NCI-H128 (cell line): ENCODE results near the gene AQP2.
"Not testable (repeated sequence)": the region's sequence is repeated elsewhere in the genome, so short reads cannot be mapped to it uniquely, and the experiment has no call there.

Experiments used
- DNase-seq: peaks from one replicate; lab custom pipeline; 2025; ENCODE audit not compliant: unreplicated experiment; lab: John Stamatoyannopoulos, UW

Gene AQP2

GRCh38 chr12:49984476-49985359 lies 34.2 kb downstream of the AQP2 start:
- no peak for DNase-seq

GRCh38 chr12:49985981-49986380 lies 35.4 kb downstream of the AQP2 start:
- peak; percentile 74 for DNase-seq

DNA sequence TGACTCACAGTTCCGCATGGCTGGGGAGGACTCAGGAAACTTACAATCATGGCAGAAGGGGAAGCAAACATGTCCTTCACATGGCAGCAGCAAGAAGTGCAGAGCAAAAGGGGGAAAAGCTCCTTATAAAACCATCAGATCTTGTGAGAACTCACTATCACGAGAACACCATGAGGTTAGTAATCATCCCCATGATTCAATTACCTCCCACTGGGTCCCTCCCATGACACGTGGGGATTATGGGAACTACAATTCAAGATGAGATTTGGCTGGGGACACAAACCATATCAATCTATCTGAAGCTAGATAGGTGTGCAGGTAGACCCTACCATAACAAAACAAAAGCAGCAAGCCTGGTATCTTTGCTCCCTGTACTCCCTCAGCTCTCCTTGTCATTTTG lies 35.9 kb downstream of the AQP2 start:
- DNase-seq, result not testable (repeated sequence)

- no peak for DNase-seq
Measured at GRCh38 chr12:49987625-49988303, 37.2 kb downstream of the AQP2 start.

DNA sequence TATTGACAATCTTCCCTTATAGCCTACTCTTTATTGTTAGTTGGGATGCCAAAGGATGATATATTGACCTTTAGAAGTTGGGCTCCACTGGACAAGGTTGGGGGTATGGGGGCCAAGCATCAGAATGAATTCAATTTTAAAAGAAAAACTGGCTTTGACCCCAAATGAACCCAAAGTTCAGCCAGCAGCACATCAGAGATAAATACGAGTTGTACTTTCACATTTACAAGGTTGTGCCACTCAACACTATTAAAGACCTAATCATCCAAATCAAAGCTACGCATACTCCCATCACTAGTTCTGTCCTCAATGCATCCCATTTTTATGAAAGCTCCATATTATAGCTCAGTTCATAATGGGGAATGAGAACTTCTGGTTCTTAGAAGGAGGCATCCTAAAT lies 38.9 kb downstream of the AQP2 start:
- not testable (repeated sequence) for DNase-seq

DNA sequence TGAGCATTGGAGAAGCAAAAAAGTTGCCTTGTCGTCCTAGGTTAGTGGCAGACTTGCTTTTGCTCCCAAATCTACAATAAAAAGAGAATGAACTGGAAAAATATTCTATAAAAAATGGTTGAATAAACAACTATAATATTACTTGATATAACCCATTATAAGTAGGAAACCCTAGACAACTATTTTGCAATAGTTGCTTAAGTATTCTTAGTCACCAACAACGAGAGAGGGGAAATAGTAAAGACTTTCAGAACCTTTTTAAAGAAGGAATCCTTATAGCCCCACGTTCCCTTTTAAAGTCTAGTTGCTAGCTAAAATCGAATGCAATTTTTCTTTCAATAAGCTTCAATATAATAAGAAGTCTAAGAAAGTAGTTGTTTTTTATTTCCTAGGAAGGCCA lies 39.7 kb downstream of the AQP2 start:
- DNase-seq, result no peak

GRCh38 chr12:49998453-49998852 lies 47.9 kb downstream of the AQP2 start:
- no peak for DNase-seq

DNA sequence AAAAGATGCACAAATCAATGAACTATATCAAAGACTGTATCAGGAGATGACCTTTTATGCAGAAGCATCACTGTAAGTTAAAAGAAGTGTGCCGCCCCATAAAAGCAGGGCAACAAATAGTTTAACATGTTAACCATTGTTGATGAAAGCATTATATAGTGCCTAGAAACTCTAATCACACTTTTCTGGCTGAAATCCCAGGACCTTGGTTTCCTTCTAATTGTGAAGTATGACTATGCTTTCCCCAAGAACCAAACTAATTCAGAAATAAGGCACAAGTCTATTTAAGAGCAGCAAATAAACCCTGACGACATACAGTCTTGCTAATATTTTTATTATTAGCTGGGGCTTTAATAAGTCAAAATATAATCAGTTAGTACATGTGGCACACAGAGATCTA lies 53.1 kb downstream of the AQP2 start:
- DNase-seq, result no peak

GRCh38 chr12:50004696-50005095 lies 54.2 kb downstream of the AQP2 start:
- no peak for DNase-seq

DNA sequence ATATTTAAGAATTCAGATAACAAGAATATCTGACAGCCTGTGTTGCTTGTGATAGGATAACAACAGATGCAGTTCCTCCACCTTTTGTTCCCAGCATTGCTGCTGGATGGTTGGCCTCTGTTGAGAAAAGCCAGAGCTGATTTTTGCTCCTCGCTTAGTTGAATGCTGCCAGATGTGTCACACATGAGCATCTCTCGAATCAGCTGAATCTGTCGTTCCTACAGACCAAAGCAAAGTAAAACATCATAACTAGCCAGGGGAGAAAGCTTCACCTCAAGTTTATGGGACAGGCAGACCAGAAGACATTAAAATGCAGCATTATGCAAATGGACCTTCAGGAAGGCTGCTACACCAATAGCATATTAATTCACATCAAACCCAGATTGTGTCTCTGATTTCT lies 54.6 kb downstream of the AQP2 start:
- no peak for DNase-seq

DNA sequence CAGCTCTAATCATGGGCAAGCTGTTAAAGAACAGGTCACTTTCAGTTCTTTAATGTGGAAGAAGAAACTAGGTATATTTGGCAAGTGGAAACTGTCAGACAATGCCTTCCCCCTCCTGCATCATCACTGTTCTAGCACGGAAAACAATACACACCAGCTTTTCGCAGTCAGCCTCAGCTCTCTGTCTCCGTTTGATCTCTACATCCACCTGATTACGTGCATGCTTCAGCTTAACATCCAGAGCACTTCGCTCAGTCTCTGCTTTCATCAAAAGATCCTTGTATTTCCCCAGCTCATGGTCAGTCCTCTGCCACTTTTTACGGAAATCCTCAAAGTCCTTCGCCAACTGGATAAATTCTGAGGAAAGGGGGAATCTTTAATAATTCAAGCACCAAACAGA lies 55.7 kb downstream of the AQP2 start:
- no peak for DNase-seq

DNA sequence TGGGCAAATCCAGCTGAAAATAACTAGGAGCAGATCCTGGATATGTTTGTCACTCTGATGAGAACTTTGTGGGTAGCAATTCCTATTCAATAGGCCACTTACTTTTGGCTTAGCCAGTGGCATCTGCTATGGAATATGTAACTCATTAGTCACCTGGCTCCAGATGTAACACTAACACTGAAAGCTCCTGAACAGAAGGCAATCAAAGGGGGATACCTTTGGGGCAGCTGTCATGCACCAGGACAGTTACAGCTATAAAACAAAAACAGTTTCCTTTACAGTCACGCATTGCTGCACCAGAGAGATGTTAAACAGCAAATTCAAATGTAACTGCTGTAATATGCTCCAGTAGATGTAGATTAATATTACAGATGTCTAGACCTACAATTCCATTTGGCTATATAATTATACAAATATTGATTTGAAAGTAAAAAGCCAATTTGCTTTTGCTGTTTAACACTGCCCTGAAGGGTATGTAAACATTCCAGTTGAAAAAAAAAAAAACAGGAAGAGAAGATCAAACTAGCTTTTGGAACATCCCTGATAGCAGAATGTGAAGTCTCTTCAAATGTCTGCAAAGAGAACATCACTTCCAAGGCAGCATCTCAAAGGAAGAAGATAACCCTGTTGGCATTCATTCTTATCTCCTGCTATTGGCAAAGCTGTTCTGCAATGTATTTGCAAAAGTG lies 56.4 kb downstream of the AQP2 start:
- no peak for DNase-seq
